Astrocyte of the spinal cord (primary cell): ENCODE measurements around the gene UBE2Q1.
"Not testable (repeated sequence)": the region's sequence is repeated elsewhere in the genome, so short reads cannot be mapped to it uniquely, and the experiment has no call there.

ENCODE experiments used
- DNase-seq: peaks from one replicate; pipeline ENCODE4 v3.0.0; 2011; ENCODE audit warnings: low read depth, low spot score
- H3K4me3 ChIP-seq: 2 replicates; pipeline ENCODE4 v1.5.1; 2011; ENCODE audit warnings: low read depth, mild to moderate bottlenecking, low read length, moderate library complexity
- CTCF ChIP-seq: IDR thresholded peaks from 2 replicates; pipeline ENCODE4 v1.5.1; 2012; ENCODE audit warnings: low read depth, mild to moderate bottlenecking, low read length, inconsistent platforms
- in situ Hi-C: cut with HindIII; loops from 2 replicates; pipeline ENCODE4 v1.10.0; 2017; ENCODE audit warnings: low sequenced_read_pairs

Gene UBE2Q1

GRCh38 chr1:154539486-154540483 lies 18.7 kb downstream of the UBE2Q1 start:
- in situ Hi-C loops = no loop called here
- DNase-seq = no peak
- H3K4me3 ChIP-seq = no peak overlapping the region
- no peak for TF ChIP-seq CTCF

GRCh38 chr1:154536570-154536969 lies 21.9 kb downstream of the UBE2Q1 start:
- TF ChIP-seq CTCF = no peak
- H3K4me3 ChIP-seq = no peak overlapping the region
- in situ Hi-C loops = no loop called here
- no peak for DNase-seq

- no peak overlapping the region for H3K4me3 ChIP-seq
- peak; percentile 55 for TF ChIP-seq CTCF
- no peak for DNase-seq
- in situ Hi-C loops = no loop called here
Measured at GRCh38 chr1:154533952-154534844, 24.3 kb downstream of the UBE2Q1 start.

GRCh38 chr1:154531950-154532349 lies 26.5 kb downstream of the UBE2Q1 start:
- in situ Hi-C loops, DNase-seq, H3K4me3 ChIP-seq: not testable (repeated sequence)

- TF ChIP-seq CTCF = no peak
- H3K4me3 ChIP-seq = no peak overlapping the region
- DNase-seq = no peak
- in situ Hi-C loops = no loop called here
Measured at GRCh38 chr1:154529308-154529707, 29.2 kb downstream of the UBE2Q1 start.

GRCh38 chr1:154527192-154527591 lies 31.3 kb downstream of the UBE2Q1 start:
- in situ Hi-C loops = no loop called here
- DNase-seq = no peak
- no peak overlapping the region for H3K4me3 ChIP-seq
- TF ChIP-seq CTCF = no peak

GRCh38 chr1:154524881-154525280 lies 33.6 kb downstream of the UBE2Q1 start:
- DNase-seq = no peak
- in situ Hi-C loops = no loop called here
- no peak for TF ChIP-seq CTCF
- no peak overlapping the region for H3K4me3 ChIP-seq
